C4-2B (cell line): Measurements from ENCODE around the gene PIK3C2G.
A peak's percentile ranks its signal among the peaks of the same experiment; 100 is the strongest.

Experiments
- H3K27ac ChIP-seq: fragments of 450-650 bp; 2 replicates; pipeline ENCODE4 v1.5.1; 2017
- ZFX ChIP-seq: fragments of 450-650 bp; IDR thresholded peaks from 2 replicates; pipeline ENCODE4 v1.6.1; 2017
- TF ChIP-seq, protein P1 (sequence below): fragments of 450-650 bp; conservative IDR thresholded peaks from 2 replicates; pipeline ENCODE4 v1.5.1; 2017; ENCODE audit warnings: mild to moderate bottlenecking

Gene PIK3C2G

DNA sequence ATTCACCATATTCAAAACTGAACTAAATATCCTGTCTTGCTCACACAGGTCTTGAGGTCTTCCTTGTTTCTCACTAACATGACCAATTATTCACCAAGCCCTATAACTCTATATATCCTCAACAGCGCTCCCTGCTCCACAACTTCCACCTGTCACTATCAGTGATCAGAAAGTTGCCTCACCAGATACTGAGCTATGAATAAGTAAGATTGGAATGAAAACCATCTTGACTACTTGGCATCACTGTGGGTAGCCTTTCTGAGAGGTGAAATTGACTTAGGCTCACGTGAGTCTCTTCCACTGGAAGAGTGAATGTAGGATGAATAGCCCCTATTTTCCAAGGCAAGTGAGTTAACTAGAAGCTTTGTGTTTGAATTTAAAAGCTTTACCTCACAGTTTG lies 167.1 kb downstream of the PIK3C2G start:
- H3K27ac ChIP-seq = no peak overlapping the region
- no peak for TF ChIP-seq ZFX
- TF ChIP-seq, protein P1, sequence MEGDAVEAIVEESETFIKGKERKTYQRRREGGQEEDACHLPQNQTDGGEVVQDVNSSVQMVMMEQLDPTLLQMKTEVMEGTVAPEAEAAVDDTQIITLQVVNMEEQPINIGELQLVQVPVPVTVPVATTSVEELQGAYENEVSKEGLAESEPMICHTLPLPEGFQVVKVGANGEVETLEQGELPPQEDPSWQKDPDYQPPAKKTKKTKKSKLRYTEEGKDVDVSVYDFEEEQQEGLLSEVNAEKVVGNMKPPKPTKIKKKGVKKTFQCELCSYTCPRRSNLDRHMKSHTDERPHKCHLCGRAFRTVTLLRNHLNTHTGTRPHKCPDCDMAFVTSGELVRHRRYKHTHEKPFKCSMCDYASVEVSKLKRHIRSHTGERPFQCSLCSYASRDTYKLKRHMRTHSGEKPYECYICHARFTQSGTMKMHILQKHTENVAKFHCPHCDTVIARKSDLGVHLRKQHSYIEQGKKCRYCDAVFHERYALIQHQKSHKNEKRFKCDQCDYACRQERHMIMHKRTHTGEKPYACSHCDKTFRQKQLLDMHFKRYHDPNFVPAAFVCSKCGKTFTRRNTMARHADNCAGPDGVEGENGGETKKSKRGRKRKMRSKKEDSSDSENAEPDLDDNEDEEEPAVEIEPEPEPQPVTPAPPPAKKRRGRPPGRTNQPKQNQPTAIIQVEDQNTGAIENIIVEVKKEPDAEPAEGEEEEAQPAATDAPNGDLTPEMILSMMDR = no peak

DNA sequence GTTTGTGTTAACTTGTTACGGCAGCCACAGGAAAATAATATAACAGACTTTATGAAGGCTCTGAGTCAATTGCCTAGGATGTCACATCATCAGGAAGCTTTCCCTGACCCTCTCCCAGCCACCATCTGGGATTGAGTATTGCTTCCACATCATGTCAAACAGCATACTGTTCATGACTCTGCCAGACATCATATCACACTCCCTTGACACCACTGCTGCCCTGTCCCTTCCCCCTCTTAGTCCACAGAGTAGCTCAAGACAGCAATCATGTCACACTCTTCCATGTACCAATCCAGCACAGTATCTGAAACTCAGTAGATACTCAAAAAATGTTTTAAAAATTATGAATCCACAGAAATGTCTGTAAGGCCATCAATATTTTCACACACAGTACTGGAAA lies 168.0 kb downstream of the PIK3C2G start:
- H3K27ac ChIP-seq = no peak overlapping the region
- TF ChIP-seq ZFX = no peak
- TF ChIP-seq, protein P1 = no peak

DNA sequence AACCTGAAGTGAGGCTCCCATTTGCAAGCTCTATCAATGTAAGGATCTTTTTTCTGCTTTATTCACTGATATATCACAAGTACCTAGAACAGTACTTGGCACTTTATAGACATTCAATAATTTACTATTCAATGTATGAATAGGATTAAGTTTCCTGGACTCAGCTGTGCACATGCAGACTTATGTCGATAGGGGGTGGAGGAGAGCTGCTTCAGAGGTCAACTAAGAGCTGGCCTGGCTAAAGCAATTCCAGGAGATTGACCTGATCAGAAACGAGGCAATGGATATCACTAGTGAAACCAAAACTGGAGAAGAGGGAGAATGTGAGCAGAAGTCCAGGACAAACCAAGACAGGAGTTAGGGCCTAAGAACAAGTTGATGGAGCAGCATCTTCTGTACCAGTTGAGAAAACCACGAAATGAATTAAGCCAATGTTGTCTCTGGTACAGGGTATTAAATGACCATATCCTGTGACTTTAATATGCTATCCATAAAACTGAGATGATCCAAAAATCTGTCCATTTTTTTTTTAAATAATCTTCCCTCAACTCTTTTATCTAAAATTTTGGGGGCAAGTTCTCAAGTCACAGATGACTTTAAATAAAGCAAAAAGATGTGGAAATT lies 169.2 kb downstream of the PIK3C2G start:
- TF ChIP-seq ZFX = no peak
- TF ChIP-seq, protein P1 = peak; percentile 92

DNA sequence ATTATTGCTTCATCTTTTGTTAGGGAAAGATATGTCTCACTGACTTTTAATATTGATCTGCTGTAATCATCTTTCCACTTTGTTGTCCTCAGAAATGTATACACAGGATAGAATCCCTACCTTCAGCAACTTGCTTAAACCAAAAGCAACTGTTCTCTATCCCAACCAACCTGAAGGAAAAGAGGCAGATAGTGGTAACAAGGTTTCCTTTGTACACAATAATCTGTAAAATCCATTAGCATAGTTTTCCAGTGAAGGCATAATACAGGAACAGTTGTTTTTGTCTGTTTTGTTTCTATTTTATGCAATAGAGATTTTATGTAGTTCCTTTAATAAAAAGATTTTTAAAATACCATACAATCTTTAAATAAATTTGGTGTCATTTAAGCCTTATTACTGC lies 170.5 kb downstream of the PIK3C2G start:
- no peak overlapping the region for H3K27ac ChIP-seq
- TF ChIP-seq ZFX = no peak
- TF ChIP-seq, protein P1 = no peak

More for the DNA sequence above, 169.2 kb downstream of the PIK3C2G start:
- H3K27ac ChIP-seq = no peak overlapping the region

DNA sequence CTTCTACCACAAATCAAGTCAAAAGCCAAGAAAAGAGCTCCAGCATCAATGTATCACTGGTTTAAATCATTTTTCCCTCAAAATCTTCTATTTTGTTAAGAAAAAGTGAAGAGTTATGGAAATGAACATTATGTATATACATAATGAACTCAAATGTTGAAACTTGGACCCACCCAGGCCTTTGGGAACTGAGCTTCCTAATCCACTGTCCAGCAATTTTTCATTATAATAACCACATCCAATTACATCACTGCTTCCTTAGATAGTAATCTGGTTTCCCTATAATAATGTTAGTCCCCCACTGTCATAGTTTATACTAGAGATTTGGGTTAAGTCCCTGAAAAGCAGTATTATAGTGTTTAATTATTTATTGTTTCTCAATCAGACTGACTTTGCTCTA lies 170.9 kb downstream of the PIK3C2G start:
- H3K27ac ChIP-seq = no peak overlapping the region
- TF ChIP-seq, protein P1 = no peak
- TF ChIP-seq ZFX = no peak

DNA sequence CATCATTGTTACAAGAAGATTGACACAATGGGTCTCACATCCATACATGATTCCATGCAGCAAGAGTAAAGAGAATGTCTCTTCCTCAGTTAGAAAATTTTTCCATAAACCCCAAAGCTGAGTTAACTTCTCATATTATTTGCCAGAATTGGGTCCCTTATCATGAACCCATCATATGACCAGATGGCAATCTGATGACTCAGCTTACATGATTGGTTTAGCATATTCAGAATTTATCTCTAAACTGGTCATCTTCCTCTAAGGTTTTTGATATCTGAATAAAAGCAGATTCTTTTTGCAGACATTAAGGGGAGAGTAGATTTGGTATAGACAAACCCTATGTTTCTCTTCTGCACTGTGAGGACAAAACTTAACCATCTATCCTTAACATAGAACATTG lies 174.9 kb downstream of the PIK3C2G start:
- TF ChIP-seq, protein P1 = no peak
- TF ChIP-seq ZFX = no peak
- no peak overlapping the region for H3K27ac ChIP-seq

DNA sequence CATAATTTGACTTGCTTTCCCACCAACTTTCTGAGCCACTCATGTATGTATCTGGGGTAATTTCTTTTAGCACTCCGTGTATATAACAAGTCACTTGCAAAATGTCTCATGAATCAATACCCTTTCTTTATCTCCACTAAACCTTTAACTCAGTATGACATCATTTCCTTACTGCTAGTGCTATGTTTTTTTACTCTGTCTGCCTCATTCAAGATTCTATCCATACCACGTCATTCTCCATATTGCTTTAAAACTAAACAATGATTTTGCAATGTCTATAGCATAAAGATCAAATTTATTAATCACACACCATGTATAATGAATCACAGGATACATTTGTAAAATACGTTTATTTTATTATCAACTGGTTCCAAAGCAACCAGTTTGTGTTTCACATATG lies 178.2 kb downstream of the PIK3C2G start:
- TF ChIP-seq, protein P1 = no peak
- no peak for TF ChIP-seq ZFX
- no peak overlapping the region for H3K27ac ChIP-seq
